ENCODE data around the gene LYSET. TPM values are rescaled to one million over a fixed set of nuclear protein-coding genes. Genes with fewer than 3 reads are reported as not detected.
"Not testable (repeated sequence)": the region's sequence is repeated elsewhere in the genome, so short reads cannot be mapped to it uniquely, and the experiment has no call there.

The LYSET gene
- total RNA-seq, result 10 to 100 TPM; 13.6 to 15.5 TPM

DNA sequence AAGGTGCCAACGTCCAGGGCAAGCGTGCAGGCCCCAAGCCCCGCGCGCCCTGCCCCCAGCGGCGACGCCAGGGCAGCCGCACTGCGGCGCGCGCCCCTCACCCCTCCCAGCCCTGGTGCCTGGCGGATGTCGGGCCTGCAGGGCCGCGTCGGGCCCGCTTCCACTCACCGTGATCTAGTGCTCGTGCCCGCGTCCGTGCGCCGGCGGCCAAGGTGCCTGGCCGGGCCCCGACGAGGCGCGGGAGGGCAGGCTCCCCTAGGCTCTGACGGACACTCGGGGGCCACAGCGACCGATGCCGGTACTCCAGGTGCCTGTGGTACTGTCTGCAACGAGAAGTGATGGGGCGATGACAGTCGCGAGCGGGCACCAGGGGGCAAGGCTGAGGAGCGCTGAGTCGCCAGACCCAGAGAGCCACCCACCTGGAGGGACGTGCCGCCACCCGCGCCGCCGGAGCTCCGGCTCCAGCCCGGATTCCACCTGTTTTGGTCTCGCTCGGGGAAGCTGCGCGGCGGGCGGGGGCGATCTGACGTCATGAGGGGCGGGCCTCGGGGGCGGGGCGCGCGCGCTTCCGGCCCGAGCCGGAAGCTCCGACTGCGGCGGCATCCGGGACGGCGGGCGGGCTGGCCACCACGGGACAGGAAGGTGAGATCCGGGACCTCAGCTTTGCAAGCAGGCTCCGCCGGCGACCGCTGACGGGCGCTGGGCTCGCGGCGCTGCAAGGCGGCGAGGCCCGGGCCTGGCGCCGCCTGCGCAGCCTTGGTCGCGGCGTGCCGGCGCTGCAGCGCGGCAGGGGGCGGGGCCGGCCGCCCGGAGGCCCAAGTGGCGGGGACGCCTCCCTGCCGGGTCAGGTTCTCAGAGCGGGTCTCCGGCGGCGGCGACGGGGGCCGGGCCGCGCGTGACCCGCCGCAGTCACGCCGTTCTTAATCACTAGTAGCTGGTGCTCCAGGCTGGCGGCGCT, at the start of gene LYSET, which contains the start of gene MOAP1:
Gene LYSET, plus strand, starts transcription at position 927 of the 958 bp plus-strand sequence. CDS start 89 bp downstream, outside the sequence.
Gene MOAP1, minus strand, starts transcription at position 507 of the 958 bp plus-strand sequence. CDS start 655 bp downstream, outside the sequence.
- Mint-ChIP-seq H3K27ac (peak within 1 kb of the TSS; percentile 91), H3K4me1 (ENCODE audit: low read depth) (peaks cover 43% of the 10 kb centered on the region), H3K36me3 (ENCODE audit: low read depth) (peaks cover 35% of the 10 kb centered on the region), H3K9me3 (no peaks in the 10 kb centered on the region), H3K4me3 (peak within 1 kb of the TSS; percentile 97), H3K27me3 (no peaks in the 10 kb centered on the region)
- ATAC-seq, result peak; percentile 89
- intact Hi-C loops (cut with micrococcal nuclease), result no loop called here
- ChIA-PET CTCF (interaction anchor here (0.8 to 3.0 kb wide), 8 partner anchors 8 to 146 kb away, joined by 3 to 26 read pairs (median 6); partner anchors contain the start of genes GON7 and UBR7), POLR2A (interaction anchor here (0.8 to 5.6 kb wide), 6 partner anchors 9 to 177 kb away, joined by 3 to 50 read pairs (median 3); partner anchors contain the start of genes GON7 and UBR7)
- DNase-seq, result peak; percentile 92
- peak; percentile 11 for TF ChIP-seq CTCF (IDR thresholded peaks at IDR 0.05)

DNA sequence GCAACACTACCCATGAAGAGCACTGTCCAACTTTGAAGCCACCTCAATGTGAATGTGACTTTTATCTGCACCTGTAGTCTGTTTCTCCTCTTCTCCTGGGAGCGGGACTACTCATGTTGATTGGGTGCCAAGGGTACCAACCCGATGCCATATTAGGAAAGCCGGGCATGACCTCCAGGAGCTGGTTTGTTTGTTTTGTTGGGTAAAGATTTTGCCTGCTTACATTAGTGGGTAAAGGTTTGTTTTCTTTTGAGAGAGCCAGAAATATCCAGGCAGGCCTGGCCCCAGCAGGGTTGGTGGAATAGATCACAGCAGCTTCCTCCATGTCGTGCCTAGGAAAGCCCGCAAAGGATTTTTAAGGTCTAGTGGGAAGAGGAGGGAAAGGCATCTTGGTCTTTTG, 49.7 kb upstream of the LYSET start:
- H3K27ac Mint-ChIP-seq, result no peak overlapping the region
- POLR2A ChIA-PET, result no interaction called here
- peaks cover 4% of the 10 kb centered on the region for H3K4me1 Mint-ChIP-seq (ENCODE audit: low read depth)
- no peaks in the 10 kb centered on the region for H3K9me3 Mint-ChIP-seq
- no peak for DNase-seq
- ATAC-seq, result no peak
- TF ChIP-seq CTCF (IDR thresholded peaks at IDR 0.05), result no peak
- H3K4me3 Mint-ChIP-seq, result no peak overlapping the region
- H3K27me3 Mint-ChIP-seq, result no peaks in the 10 kb centered on the region
- intact Hi-C loops (cut with micrococcal nuclease), result no loop called here
- H3K36me3 Mint-ChIP-seq (ENCODE audit: low read depth), result no peaks in the 10 kb centered on the region
- CTCF ChIA-PET, result interaction anchor here (1.1 to 10.3 kb wide), 2 partner anchors 18 to 24 kb away, joined by 3 to 180 read pairs; partner anchors contain the start of gene ITPK1

DNA sequence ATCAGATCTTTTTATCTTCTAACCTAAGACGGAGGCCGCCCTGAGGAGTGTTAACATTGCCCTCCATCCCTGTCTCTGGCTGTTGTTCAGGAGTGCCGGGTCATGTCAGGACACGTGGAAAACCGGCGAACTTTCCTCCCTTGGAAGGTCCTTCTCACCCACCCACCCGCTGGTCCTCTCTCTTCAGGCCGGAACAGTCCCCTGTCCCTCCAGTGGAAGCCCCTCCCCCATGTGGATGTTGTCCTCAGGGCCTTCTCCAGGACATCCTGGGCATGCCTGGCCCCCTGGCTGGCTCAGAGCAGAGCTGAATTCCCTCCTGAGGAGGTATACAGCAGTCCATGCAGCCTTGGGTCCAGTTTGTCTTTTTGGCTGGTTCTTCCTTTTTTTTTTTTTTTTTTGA, 49.1 kb upstream of the LYSET start:
- DNase-seq, result no peak
- peaks cover 4% of the 10 kb centered on the region for H3K4me1 Mint-ChIP-seq (ENCODE audit: low read depth)
- H3K4me3 Mint-ChIP-seq, result no peak overlapping the region
- H3K9me3 Mint-ChIP-seq, result no peaks in the 10 kb centered on the region
- no peak for TF ChIP-seq CTCF (IDR thresholded peaks at IDR 0.05)
- POLR2A ChIA-PET, result no interaction called here
- H3K27ac Mint-ChIP-seq, result no peak overlapping the region
- intact Hi-C loops (cut with micrococcal nuclease), result no loop called here
- no peaks in the 10 kb centered on the region for H3K36me3 Mint-ChIP-seq (ENCODE audit: low read depth)
- ATAC-seq, result no peak
- H3K27me3 Mint-ChIP-seq, result no peaks in the 10 kb centered on the region
- CTCF ChIA-PET, result interaction anchor here (1.1 to 10.3 kb wide), 2 partner anchors 19 to 25 kb away, joined by 3 to 180 read pairs; partner anchors contain the start of gene ITPK1

- POLR2A ChIA-PET; DNase-seq; H3K27ac Mint-ChIP-seq; H3K4me3 Mint-ChIP-seq; H3K36me3 Mint-ChIP-seq (ENCODE audit: low read depth); H3K27me3 Mint-ChIP-seq; H3K9me3 Mint-ChIP-seq; H3K4me1 Mint-ChIP-seq (ENCODE audit: low read depth); ATAC-seq; intact Hi-C loops (cut with micrococcal nuclease): not testable (repeated sequence)
- CTCF ChIA-PET, result interaction anchor here (1.1 to 10.3 kb wide), 3 partner anchors 19 to 185 kb away, joined by 3 to 180 read pairs (median 27); partner anchors contain the start of gene ITPK1
Measured at GRCh38 chr14:93136508-93136907, 48.6 kb upstream of the LYSET start.

DNA sequence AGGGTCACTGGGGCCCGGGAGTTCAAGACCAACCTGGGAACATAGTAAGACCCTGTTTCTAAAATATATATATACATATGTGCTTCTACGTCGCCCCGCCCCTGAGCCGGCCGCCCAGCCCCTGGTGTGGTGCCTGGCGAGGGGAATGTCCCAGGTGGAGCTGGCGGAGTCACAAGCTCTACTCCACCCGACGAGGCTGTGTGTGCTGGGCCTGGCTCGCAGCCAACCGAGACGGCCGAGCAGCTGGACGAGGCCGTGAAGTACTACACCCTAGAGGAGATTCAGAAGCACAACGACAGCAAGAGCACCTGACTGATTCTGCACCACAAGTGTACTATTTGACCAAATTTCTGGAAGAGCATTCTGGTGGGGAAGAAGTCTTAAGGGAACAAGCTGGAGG, 47.3 kb upstream of the LYSET start:
- ChIA-PET POLR2A (no interaction called here), CTCF (interaction anchor here (0.8 to 10.3 kb wide), 9 partner anchors 15 to 191 kb away, joined by 3 to 180 read pairs (median 4); partner anchors contain the start of gene ITPK1)
- Mint-ChIP-seq H3K4me3 (no peak overlapping the region), H3K27me3 (no peaks in the 10 kb centered on the region), H3K27ac (no peak overlapping the region), H3K9me3 (no peaks in the 10 kb centered on the region), H3K36me3 (ENCODE audit: low read depth) (no peaks in the 10 kb centered on the region), H3K4me1 (ENCODE audit: low read depth) (peaks cover 4% of the 10 kb centered on the region)
- no peak for DNase-seq
- no peak for ATAC-seq
- intact Hi-C loops (cut with micrococcal nuclease), result loop anchor here (2.0 kb wide), 1 partner anchor 185 kb away; no protein-coding TSS in a partner anchor
- TF ChIP-seq CTCF (IDR thresholded peaks at IDR 0.05), result no peak
